ENCODE measurements around the gene FLNB.
"Not testable (repeated sequence)": the region's sequence is repeated elsewhere in the genome, so short reads cannot be mapped to it uniquely, and the experiment has no call there.

Gene FLNB

DNA sequence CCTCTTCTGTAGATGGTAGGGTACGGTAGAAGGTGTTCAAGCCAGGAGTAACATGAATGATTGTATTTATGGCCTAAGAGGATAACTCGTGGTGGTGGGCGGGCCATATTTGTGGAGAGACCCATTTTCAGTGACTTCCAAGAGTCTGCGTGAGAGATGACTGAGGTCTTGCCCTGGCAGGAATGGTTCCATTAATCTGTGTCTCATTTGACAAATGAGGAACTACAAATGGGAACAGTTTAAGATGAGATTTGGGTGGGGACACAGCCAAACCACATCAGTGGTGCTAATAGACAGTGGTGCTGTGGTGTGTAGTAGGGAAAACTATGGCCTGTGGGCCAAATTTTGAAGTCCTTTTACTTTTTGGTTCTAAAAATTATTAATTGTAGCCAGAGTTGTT is 47.1 kb downstream of the FLNB start:
- no peak for DNase-seq

GRCh38 chr3:58055891-58056290 is 47.7 kb downstream of the FLNB start:
- not testable (repeated sequence) for DNase-seq

DNA sequence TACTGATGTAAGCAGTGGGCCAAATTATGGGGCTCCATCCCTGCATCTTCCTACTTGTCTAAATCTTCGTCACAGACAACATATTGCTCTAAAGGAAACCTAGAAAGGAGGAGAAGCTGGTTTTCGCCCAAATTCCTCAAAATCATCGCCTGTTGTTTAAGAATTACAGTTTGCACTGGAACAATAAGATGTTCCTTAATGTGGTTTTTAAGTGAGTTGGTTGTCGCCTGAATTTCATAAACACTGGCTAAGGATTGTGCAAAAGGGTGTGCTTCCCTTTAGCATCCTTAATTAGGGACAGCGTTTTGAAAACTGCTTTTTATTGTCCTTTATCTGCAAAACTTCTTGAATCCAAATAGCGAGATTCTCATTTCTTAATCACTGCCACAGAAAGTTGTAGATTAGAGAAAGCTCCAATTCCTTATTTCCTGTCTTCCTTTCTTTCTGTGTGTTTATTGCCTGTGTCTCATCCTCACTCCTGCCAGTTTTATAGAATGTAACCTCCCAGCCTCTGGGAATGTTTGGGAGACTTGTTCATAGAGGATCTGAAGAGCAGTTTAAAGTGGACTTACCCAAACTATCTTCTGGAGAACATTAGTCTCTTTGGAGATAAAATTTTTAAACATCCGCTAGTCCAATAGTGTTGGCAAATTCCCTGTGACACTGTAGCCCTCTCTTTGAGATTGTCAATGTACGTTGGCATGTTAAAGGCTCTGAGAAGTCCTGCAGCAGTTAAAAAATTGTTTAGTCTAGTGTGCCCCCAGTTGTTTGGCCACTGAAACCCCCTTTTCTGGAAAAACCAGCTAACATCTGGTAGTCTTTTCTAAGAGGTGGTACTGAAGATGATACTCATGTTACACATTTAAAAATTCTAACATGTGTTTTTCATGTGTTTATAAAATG is 50.4 kb downstream of the FLNB start:
- DNase-seq = no peak

DNA sequence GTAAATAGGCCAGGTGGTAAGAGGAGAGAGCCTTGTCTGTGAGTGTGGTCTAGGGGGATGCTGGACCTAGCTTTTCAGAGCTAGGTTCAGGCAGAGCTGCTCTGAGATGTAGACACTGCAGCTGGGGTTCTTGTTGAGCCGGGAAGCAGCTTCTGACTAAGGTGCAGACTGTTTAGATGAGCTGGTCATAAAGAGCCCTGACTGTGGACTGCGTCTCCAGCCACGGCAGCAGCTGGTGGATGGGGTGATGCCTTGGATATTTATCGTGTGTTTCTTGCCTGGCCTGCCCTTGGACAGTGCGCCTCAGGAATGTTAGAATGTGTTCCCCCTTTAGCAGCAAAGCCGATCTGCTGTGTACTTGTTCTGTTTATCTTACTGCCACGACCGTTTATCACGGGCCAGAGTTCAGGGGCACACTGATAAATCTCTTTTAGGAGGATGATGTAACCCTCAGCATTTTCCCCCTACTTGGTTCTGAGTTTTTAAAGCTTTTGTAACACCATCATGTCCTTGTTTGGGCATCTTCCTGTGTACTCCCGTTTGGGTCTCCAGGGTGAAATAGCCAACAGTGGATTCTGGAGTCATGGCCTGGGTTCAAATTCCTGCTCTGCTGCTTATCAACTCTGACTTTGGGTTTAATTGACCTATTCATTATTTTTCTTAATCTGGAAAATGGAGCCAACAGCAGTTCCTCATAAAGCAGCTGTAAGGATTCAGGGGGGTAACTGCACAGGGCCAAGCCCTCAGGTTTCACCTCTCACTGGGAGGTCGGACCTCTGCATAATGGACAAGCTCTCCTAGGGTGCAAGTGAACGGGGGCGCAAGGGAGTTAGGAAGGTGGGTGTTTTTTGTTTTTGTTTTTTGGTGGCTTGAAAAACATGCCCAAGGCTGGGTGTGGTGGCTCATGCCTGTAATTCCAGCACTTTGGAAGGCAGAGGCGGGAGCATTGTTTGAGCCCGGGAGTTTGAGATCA is 51.4 kb downstream of the FLNB start:
- no peak for DNase-seq

DNA sequence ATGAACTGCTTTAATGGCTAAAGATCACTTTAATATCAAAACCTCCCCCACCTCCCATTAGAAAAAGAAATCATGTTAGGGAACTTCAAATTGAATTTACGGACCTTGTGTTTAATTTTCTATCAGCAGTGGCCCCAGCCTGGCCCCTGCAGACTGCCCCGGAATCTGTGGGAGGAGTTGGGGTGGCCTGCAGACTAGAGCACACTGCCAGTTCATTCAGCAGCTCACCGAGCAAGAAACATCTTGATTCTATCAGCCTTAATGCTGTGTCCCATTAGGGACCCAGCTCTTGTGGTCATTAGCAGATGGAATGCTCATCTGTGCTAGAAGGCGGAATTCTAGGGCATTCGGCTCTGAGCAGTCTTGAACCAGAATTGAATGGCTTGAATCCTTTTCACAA is 54.2 kb downstream of the FLNB start:
- no peak for DNase-seq

DNA sequence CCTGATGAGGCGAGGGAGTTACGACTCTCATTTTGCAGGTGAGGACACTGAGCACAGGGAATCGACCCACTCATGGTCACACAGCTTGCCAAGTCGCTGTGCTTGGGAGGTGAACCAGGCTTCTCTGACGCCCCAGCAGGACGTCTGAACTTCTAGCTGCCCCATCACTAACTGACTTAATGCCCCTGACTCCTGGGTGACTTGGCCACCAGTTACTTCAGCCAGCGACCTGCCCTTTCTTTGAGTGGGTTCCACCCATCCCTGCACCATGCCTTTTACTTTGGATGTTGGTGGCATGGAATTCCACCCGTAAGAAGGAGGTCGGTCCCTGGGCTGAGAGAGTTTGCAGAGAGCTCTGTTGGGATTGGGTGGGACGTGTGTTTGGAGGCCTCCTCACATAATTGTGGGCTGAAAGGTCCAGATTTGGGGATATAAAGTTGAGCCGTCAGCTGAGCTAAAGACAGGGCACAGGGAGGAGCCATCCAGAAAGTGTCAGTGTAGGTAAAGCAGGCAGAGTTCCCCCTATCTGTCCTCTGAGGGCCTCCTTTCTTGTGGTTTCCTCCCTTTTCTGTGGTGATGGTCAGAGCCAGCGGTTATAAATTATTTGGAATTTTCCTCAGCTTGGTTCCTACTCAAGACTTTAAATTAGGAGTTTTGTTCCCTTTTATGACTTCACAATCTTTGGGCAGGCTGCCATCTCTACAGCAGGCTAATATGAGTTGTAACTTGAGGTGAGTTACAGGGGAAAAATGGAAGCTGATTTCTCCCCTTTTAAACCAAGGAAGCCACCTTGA is 55.0 kb downstream of the FLNB start:
- no peak for DNase-seq

GRCh38 chr3:58064923-58065638 is 56.9 kb downstream of the FLNB start:
- no peak for DNase-seq

DNA sequence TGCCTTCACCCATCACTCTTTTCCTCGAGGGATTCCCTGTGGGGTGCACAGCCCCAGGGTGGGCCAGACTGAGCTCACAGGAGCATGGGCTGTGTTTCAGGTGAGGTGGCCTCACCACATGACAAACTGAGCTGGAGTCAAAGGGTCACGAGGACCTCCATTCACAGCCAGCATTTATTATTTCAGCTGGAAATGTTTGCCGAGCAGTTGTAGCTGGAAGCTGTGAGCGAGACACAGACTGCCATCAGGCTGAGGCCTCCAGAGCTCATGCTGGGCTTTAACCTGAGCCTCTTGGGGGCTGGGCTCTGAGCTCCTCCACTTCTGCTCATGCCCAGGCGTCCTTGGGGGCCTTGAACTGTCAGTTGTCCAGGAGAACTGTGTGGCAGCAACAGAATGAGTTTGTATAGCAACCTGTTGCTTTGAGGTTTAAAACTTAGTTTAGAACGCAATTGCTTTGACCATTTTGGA is 57.5 kb downstream of the FLNB start:
- DNase-seq = no peak

- no peak for DNase-seq
Observed at GRCh38 chr3:58066842-58067241, 58.6 kb downstream of the FLNB start.

DNA sequence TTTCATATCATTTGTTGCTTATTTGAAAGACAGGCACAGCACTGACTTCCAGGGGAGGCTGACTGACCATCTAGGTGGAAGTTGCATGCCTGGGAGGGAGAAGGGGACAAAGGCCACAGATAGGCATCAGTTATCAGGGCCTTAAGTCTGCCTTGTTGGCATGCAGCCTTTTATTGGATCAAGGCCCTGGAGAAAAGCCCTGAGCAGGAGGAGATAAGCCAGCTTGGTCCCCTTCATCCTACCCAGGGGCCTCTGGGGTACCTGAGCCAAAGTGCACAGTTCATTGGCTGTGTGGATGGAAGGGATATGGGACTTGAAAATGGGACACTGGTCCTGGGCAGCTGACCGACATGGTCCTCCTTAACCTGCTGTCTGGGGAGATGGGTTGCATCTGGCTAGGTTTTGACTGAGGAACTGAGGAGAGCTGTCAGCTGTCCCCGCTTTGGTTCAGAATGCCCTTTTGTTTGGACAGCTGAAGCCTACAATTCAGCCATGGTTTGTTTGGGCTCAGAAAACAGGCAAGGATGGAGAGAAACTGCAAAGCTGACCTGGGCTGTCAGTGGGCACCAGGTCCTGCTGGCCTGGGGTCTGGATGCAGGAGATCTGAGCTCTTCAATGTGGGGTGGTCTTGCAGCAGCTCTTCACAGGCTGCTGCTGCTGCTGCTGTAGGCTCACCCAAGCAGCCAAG is 60.0 kb downstream of the FLNB start:
- DNase-seq = no peak

GRCh38 chr3:58071480-58071971 is 63.3 kb downstream of the FLNB start:
- DNase-seq = no peak

DNA sequence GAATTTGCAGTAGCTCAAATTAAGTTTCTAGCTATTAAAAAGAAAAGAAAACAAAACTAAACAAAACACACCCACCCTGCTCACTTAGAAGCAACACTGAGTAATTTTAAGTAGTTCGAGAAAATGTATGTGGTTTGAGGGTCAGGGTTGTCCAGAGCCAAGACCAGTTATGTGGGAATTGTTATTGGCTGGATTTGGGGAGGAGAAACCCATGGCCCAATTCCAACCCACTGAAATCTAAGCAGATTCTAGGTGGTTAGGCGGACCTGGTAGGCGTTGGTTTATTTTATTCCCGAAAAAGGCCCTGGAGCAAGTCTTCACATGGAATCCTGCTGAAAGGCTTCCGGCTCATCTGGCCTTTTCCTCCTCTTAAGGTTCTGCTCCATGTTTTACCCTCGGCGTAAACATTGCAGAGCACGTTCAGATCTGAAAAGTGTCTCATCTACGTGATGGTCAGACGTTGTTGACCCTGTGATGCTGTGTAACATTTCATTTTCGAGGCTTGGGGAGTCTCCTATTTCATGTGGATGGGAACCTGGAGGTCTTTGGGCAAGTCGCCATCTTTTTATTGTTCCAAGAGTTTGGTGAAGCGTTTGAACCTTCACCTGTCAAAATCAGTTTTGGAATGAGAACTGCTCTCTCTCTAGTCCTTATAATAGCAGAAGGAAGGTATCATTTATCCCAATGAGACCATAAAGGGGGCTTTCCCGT is 64.0 kb downstream of the FLNB start:
- DNase-seq = no peak

- no peak for DNase-seq
Observed at GRCh38 chr3:58072763-58073130, 64.5 kb downstream of the FLNB start.

- no peak for DNase-seq
Observed at GRCh38 chr3:58073301-58074108, 65.3 kb downstream of the FLNB start.

DNA sequence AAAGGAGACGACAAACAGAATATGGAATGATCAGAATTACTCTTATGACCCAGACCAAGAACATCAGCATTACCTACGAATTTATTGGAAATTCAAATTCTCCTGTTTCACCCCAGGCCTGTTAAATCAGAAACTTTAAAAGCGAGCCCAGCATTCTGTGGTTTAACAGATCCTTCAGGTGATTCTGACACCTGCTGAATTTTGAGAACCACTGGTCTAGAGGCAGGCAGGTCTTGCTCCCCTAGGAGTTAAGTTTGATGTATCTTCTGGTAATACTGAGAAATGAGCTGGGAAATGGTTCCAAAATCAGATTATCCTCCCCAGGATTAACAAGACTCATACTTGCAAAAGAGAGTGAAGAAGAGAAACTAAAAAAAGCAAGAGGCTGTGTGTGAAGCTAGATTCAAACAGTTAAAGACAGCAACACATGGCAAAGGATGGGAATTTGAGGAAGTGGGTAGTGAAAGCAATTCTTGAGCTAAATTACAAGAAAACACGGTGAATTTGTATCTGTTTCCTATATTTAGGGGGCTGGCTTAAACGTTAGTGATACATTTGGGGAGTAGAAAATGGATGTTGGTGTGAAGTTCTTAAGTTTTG is 66.0 kb downstream of the FLNB start:
- no peak for DNase-seq

- no peak for DNase-seq
Observed at GRCh38 chr3:58074997-58075396, 66.8 kb downstream of the FLNB start.

DNA sequence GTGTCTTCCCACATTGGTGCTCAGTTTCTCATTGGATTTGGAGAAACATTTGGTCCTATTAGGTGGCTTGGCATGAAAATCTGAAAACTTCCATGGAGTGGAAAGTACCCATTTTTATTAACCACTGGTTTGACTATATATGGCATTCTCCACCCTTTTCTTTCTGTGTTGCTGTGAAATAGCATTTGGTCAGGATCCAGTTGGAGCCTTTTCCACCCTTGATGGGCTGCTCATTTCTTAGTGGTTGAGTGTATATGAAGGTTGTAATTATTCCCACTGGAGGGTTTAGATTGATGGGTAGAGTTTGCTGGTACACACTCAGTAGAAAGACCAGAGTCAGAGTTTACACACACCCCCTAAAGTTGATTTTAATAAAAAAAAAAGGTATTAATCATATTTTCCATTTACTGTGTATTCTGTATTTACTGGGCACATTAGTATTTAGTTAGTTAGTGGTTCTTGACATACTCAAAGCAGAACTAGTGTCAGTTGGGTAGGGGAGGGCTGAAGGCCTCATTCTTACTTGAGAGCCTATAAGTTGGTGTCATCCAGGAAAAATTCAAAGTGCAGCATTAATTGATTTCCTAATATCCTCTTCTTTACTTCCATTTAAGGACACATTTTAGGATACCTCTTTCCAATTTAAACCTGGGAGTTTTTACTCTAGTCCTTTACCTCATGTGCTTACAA is 69.5 kb downstream of the FLNB start:
- no peak for DNase-seq

- no peak for DNase-seq
Observed at GRCh38 chr3:58078610-58079009, 70.4 kb downstream of the FLNB start.

GRCh38 chr3:58079773-58080172 is 71.6 kb downstream of the FLNB start:
- DNase-seq = no peak
